ENCODE data around the gene MLLT3.

MLLT3 gene

GRCh38 chr9:20395651-20396050, 226.6 kb downstream of the MLLT3 start:
- Histone ChIP-seq H3K27ac (no peak overlapping the region), H3K4me3 (ENCODE audit: low read depth, low read length) (no peak overlapping the region), H3K9me3 (ENCODE audit: severe bottlenecking) (no peaks in the 10 kb centered on the region), H3K27me3 (ENCODE audit: insufficient read depth, low read depth, severe bottlenecking) (no peaks in the 10 kb centered on the region), H3K36me3 (no peaks in the 10 kb centered on the region)
- no peak for DNase-seq
- no peak for TF ChIP-seq CTCF (IDR thresholded peaks at IDR 0.05; ENCODE audit: low read depth, low read length)

GRCh38 chr9:20394969-20395368, 227.3 kb downstream of the MLLT3 start:
- no peak overlapping the region for H3K4me3 ChIP-seq (ENCODE audit: low read depth, low read length)
- peak; percentile 72 for DNase-seq
- no peaks in the 10 kb centered on the region for H3K9me3 ChIP-seq (ENCODE audit: severe bottlenecking)
- H3K27ac ChIP-seq, result no peak overlapping the region
- peak; percentile 26; the same call in 1 of the 2 replicates for TF ChIP-seq CTCF (IDR thresholded peaks at IDR 0.05; ENCODE audit: low read depth, low read length)
- H3K36me3 ChIP-seq, result no peaks in the 10 kb centered on the region
- no peaks in the 10 kb centered on the region for H3K27me3 ChIP-seq (ENCODE audit: insufficient read depth, low read depth, severe bottlenecking)

- Histone ChIP-seq H3K27me3 (ENCODE audit: insufficient read depth, low read depth, severe bottlenecking) (no peaks in the 10 kb centered on the region), H3K4me3 (ENCODE audit: low read depth, low read length) (no peak overlapping the region), H3K9me3 (ENCODE audit: severe bottlenecking) (no peaks in the 10 kb centered on the region), H3K27ac (no peak overlapping the region), H3K36me3 (no peaks in the 10 kb centered on the region)
- no peak for DNase-seq
- no peak for TF ChIP-seq CTCF (IDR thresholded peaks at IDR 0.05; ENCODE audit: low read depth, low read length)
These were observed 231.1 kb downstream of the MLLT3 start for GRCh38 chr9:20391208-20391607.

GRCh38 chr9:20390400-20390799, 231.9 kb downstream of the MLLT3 start:
- Histone ChIP-seq H3K36me3 (no peaks in the 10 kb centered on the region), H3K9me3 (ENCODE audit: severe bottlenecking) (no peaks in the 10 kb centered on the region), H3K27me3 (ENCODE audit: insufficient read depth, low read depth, severe bottlenecking) (no peaks in the 10 kb centered on the region), H3K27ac (no peak overlapping the region), H3K4me3 (ENCODE audit: low read depth, low read length) (no peak overlapping the region)
- DNase-seq, result no peak
- no peak for TF ChIP-seq CTCF (IDR thresholded peaks at IDR 0.05; ENCODE audit: low read depth, low read length)

- TF ChIP-seq CTCF (IDR thresholded peaks at IDR 0.05; ENCODE audit: low read depth, low read length), result no peak
- Histone ChIP-seq H3K27me3 (ENCODE audit: insufficient read depth, low read depth, severe bottlenecking) (no peaks in the 10 kb centered on the region), H3K36me3 (no peaks in the 10 kb centered on the region), H3K9me3 (ENCODE audit: severe bottlenecking) (no peaks in the 10 kb centered on the region), H3K4me3 (ENCODE audit: low read depth, low read length) (no peak overlapping the region), H3K27ac (no peak overlapping the region)
- DNase-seq, result no peak
These were observed 235.2 kb downstream of the MLLT3 start for GRCh38 chr9:20387062-20387461.

GRCh38 chr9:20384642-20385041, 237.7 kb downstream of the MLLT3 start:
- Histone ChIP-seq H3K27ac (no peak overlapping the region), H3K9me3 (ENCODE audit: severe bottlenecking) (no peaks in the 10 kb centered on the region), H3K27me3 (ENCODE audit: insufficient read depth, low read depth, severe bottlenecking) (no peaks in the 10 kb centered on the region), H3K4me3 (ENCODE audit: low read depth, low read length) (no peak overlapping the region), H3K36me3 (no peaks in the 10 kb centered on the region)
- no peak for TF ChIP-seq CTCF (IDR thresholded peaks at IDR 0.05; ENCODE audit: low read depth, low read length)
- DNase-seq, result no peak

All from WERI-Rb-1 (cell line).